HG03066 (cell line): ENCODE measurements around the gene SPATS2L.
"Not testable (repeated sequence)": the region's sequence is repeated elsewhere in the genome, so short reads cannot be mapped to it uniquely, and the experiment has no call there.

Experiments
- ATAC-seq: cut with Tn5 transposase; IDR thresholded peaks from one replicate; pipeline ENCODE4 v1.9.1; 2021; ENCODE audit warnings: low read depth; ENCODE audit not compliant: unreplicated experiment

SPATS2L gene

GRCh38 chr2:200319548-200320337 is 13.2 kb downstream of the SPATS2L start:
- ATAC-seq = no peak

- ATAC-seq = no peak
Observed at GRCh38 chr2:200320344-200320743, 13.9 kb downstream of the SPATS2L start.

- ATAC-seq = no peak
Observed at GRCh38 chr2:200320991-200321390, 14.5 kb downstream of the SPATS2L start.

- ATAC-seq = no peak
Observed at GRCh38 chr2:200321780-200322534, 15.5 kb downstream of the SPATS2L start.

GRCh38 chr2:200322607-200323006 is 16.1 kb downstream of the SPATS2L start:
- no peak for ATAC-seq

- ATAC-seq = no peak
Observed at GRCh38 chr2:200324362-200324761, 17.9 kb downstream of the SPATS2L start.

GRCh38 chr2:200329384-200329783 is 22.9 kb downstream of the SPATS2L start:
- ATAC-seq = no peak

GRCh38 chr2:200329798-200330197 is 23.3 kb downstream of the SPATS2L start:
- no peak for ATAC-seq

- no peak for ATAC-seq
Observed at GRCh38 chr2:200330351-200331060, 24.0 kb downstream of the SPATS2L start.

- ATAC-seq = no peak
Observed at GRCh38 chr2:200331061-200331400, 24.5 kb downstream of the SPATS2L start.

- ATAC-seq = no peak
Observed at GRCh38 chr2:200335657-200336056, 29.2 kb downstream of the SPATS2L start.

- no peak for ATAC-seq
Observed at GRCh38 chr2:200336980-200337615, 30.6 kb downstream of the SPATS2L start.

- ATAC-seq = no peak
Observed at GRCh38 chr2:200337621-200338020, 31.1 kb downstream of the SPATS2L start.

GRCh38 chr2:200338692-200339091 is 32.2 kb downstream of the SPATS2L start:
- ATAC-seq = no peak

- ATAC-seq = no peak
Observed at GRCh38 chr2:200340508-200341224, 34.2 kb downstream of the SPATS2L start.

- no peak for ATAC-seq
Observed at GRCh38 chr2:200341376-200341775, 34.9 kb downstream of the SPATS2L start.

- no peak for ATAC-seq
Observed at GRCh38 chr2:200342235-200342634, 35.7 kb downstream of the SPATS2L start.

GRCh38 chr2:200342654-200343053 is 36.2 kb downstream of the SPATS2L start:
- ATAC-seq = no peak

GRCh38 chr2:200344202-200344601 is 37.7 kb downstream of the SPATS2L start:
- not testable (repeated sequence) for ATAC-seq

- no peak for ATAC-seq
Observed at GRCh38 chr2:200345975-200346374, 39.5 kb downstream of the SPATS2L start.
